PFSK-1 (cell line): ENCODE measurements around the gene TASP1.

Experiments used
- FOXP2 ChIP-seq: optimal IDR thresholded peaks from 2 replicates; pipeline ENCODE3; 2011; ENCODE audit warnings: borderline replicate concordance, control low read depth, inconsistent platforms; ENCODE audit not compliant: insufficient read depth; ENCODE audit errors: extremely low read length, extremely low read depth
- POLR2AphosphoS5 ChIP-seq: IDR thresholded peaks from 2 replicates; pipeline ENCODE4 v1.6.1; 2012; ENCODE audit warnings: low read depth, mild to moderate bottlenecking, control low read depth, low read length, moderate library complexity
- SIN3A ChIP-seq: IDR thresholded peaks from 2 replicates; pipeline ENCODE4 v1.6.1; 2012; ENCODE audit warnings: mild to moderate bottlenecking, low read length, moderate library complexity, borderline replicate concordance; ENCODE audit not compliant: insufficient read depth
- TAF1 ChIP-seq: IDR thresholded peaks from 2 replicates; pipeline ENCODE4 v1.6.1; 2012; ENCODE audit warnings: low read length, control low read depth, borderline replicate concordance; ENCODE audit not compliant: insufficient read depth
- TF ChIP-seq, protein P1 (sequence below), 2 experiments: IDR thresholded peaks; 2 replicates each; pipeline versions ENCODE4 v1.6.1 to v1.8.0; 2011 to 2012; ENCODE audit warnings: low read depth in 2 of 2, low read length in 2 of 2, control low read depth in 1 of 2, inconsistent platforms in 1 of 2, mild to moderate bottlenecking in 1 of 2, moderate library complexity in 1 of 2; ENCODE audit not compliant: insufficient read depth in 1 of 2

Gene TASP1

DNA sequence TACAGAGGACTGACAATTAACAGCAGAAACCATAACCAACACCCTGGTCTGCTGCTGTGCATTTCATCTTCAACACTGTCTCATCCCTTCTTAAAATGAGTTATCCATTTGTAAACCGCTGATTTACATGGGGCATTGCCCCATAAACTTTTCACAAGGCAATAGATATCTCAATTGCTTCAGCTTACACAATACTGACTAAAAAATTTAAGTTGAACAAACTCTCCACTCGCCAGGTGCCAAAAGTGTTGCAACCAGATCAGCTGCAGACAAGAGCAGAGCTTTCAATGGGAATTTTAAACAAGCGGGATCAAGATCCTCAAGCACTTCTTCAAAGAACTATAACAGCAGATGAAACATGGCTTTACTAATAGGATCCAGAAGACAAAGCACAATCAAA, 183.0 kb downstream of the TASP1 start:
- TF ChIP-seq, protein P1, sequence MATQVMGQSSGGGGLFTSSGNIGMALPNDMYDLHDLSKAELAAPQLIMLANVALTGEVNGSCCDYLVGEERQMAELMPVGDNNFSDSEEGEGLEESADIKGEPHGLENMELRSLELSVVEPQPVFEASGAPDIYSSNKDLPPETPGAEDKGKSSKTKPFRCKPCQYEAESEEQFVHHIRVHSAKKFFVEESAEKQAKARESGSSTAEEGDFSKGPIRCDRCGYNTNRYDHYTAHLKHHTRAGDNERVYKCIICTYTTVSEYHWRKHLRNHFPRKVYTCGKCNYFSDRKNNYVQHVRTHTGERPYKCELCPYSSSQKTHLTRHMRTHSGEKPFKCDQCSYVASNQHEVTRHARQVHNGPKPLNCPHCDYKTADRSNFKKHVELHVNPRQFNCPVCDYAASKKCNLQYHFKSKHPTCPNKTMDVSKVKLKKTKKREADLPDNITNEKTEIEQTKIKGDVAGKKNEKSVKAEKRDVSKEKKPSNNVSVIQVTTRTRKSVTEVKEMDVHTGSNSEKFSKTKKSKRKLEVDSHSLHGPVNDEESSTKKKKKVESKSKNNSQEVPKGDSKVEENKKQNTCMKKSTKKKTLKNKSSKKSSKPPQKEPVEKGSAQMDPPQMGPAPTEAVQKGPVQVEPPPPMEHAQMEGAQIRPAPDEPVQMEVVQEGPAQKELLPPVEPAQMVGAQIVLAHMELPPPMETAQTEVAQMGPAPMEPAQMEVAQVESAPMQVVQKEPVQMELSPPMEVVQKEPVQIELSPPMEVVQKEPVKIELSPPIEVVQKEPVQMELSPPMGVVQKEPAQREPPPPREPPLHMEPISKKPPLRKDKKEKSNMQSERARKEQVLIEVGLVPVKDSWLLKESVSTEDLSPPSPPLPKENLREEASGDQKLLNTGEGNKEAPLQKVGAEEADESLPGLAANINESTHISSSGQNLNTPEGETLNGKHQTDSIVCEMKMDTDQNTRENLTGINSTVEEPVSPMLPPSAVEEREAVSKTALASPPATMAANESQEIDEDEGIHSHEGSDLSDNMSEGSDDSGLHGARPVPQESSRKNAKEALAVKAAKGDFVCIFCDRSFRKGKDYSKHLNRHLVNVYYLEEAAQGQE (IDR thresholded peaks at IDR 0.05; ENCODE audit: insufficient read depth in 1 of 2, low read depth in 2 of 2, low read length in 2 of 2): no peak
- TF ChIP-seq FOXP2: no peak
- no peak for TF ChIP-seq POLR2AphosphoS5
- TF ChIP-seq SIN3A: no peak
- TF ChIP-seq TAF1: no peak

DNA sequence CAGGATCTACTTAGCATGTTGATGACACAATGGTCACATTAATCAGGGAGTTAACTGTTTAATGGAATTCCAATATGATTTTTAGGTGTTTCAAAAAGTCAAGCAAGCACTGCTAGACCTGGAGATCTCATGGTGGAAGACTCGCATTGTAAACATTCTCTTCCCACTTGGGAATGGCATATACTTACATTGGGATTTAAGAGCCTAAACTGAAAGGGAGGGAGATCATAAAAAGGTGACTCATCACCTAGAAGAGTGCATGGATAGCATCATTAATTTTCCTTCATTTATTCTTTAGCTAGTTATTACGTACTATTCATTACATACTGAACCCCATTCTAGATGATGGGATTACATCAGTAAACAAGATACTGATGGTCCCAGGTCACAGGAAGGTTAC, 185.4 kb downstream of the TASP1 start:
- TF ChIP-seq TAF1 (no peak), POLR2AphosphoS5 (no peak), SIN3A (no peak), FOXP2 (no peak)
- TF ChIP-seq, protein P1 (IDR thresholded peaks at IDR 0.05; ENCODE audit: insufficient read depth in 1 of 2, low read depth in 2 of 2, low read length in 2 of 2): no peak

DNA sequence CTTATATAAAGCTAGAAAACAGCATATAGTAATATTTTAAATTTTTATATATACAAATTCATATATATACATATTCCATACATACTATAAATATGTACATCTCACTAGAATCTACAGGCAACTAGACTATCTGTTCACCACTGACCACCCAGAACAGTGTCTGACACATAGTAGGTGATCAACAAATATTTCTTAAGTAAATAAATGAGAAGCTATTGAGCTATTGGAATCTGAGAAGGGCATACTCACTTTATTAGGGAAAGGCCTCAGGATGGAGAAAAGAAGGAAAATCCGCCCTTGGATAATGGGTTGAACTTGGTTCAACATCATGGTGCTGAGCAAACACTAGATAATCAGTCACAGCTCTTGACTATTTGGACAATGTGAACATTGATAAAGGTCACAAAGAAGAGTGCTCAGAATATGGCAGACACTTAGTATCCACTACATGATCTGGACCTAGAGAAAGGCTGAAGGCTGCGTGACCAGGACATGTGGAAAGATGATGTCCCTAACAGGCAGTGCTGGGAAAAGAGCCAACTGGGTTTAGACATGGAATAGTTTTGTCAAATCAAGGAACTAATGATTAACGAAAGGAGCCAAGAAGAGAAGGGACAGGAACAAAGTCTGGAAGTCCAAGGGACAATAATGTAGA, 186.1 kb downstream of the TASP1 start:
- TF ChIP-seq TAF1 (no peak), SIN3A (no peak), FOXP2 (no peak), POLR2AphosphoS5 (no peak)
- TF ChIP-seq, protein P1 (IDR thresholded peaks at IDR 0.05; ENCODE audit: insufficient read depth in 1 of 2, low read depth in 2 of 2, low read length in 2 of 2): no peak

DNA sequence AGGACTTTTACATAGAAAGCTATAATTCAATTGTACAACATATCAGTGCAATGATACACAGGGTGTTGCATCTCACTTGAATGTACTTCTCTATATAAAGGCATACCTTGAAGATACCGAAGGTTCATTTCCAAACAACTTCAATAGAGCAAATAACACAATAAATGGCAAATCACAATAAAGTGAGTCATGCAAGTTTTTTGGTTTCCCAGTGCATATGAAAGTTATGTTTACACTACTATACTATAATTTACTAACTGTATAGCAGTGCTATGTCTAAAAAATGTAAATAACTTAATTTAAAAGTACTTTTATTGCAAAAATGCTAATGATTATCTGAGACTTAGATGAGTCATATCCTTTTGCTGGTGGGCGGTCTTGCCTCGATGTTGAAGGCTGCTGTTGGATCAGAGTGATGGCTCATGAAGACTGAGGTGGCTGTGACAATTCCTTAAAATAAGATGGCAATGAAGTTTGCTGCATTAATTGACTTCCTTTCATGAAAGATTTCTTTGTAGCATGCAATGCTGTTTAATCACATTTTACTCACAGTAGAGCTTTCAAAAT, 188.8 kb downstream of the TASP1 start:
- TF ChIP-seq, protein P1 (IDR thresholded peaks at IDR 0.05; ENCODE audit: insufficient read depth in 1 of 2, low read depth in 2 of 2, low read length in 2 of 2): no peak
- TF ChIP-seq SIN3A: no peak
- TF ChIP-seq FOXP2: no peak
- TF ChIP-seq TAF1: no peak
- no peak for TF ChIP-seq POLR2AphosphoS5
